HepG2 (cell line): ENCODE data around the gene SACS. TPM values are rescaled to one million over a fixed set of nuclear protein-coding genes. Genes with fewer than 3 reads are reported as not detected.

Experiments
- ERF ChIP-seq: IDR thresholded peaks from 2 replicates; pipeline ENCODE4 v1.6.1; 2018; ENCODE audit warnings: missing biosample characterization, missing genetic modification reagents
- FOXK2 ChIP-seq: fragments of 450-650 bp; IDR thresholded peaks from 2 replicates; pipeline ENCODE4 v1.6.1; 2016
- MBNL3 ChIP-seq: fragments of 250-450 bp; sonication (Bioruptor Pico); conservative IDR thresholded peaks from 2 replicates; pipeline ENCODE4 v1.8.0; 2022; ENCODE audit warnings: mild to moderate bottlenecking, inconsistent platforms
- MTF2 ChIP-seq: sonication (generic); formaldehyde crosslinking; IDR thresholded peaks from 2 replicates; pipeline ENCODE4 v1.5.0; 2020; ENCODE audit warnings: missing genetic modification reagents, borderline replicate concordance
- SKI ChIP-seq: fragments of 450-650 bp; IDR thresholded peaks from one replicate; pipeline ENCODE4 v1.6.1; 2018; ENCODE audit warnings: mild to moderate bottlenecking; ENCODE audit not compliant: partially characterized antibody
- SMC3 ChIP-seq: IDR thresholded peaks from 2 replicates; pipeline ENCODE4 v1.6.1; 2011; ENCODE audit warnings: low read length, improper control_type of control experiment
- ZFP62 ChIP-seq: sonication (generic); formaldehyde crosslinking; IDR thresholded peaks from 2 replicates; pipeline ENCODE4 v1.4.0; 2020; ENCODE audit warnings: missing genetic modification reagents
- ZNF543 ChIP-seq: sonication (generic); formaldehyde crosslinking; IDR thresholded peaks from 2 replicates; pipeline ENCODE4 v1.4.0; 2020; ENCODE audit warnings: mild to moderate bottlenecking, missing genetic modification reagents
- ZNF7 ChIP-seq: IDR thresholded peaks from 2 replicates; pipeline ENCODE4 v1.6.1; 2016; ENCODE audit warnings: missing biosample characterization, missing genetic modification reagents
- ZNF703 ChIP-seq: sonication (generic); formaldehyde crosslinking; IDR thresholded peaks from 2 replicates; pipeline ENCODE4 v1.5.1; 2020; ENCODE audit warnings: missing genetic modification reagents, mild to moderate bottlenecking, moderate library complexity, borderline replicate concordance
- ZNF775 ChIP-seq: sonication (generic); formaldehyde crosslinking; IDR thresholded peaks from 2 replicates; pipeline ENCODE4 v1.4.0; 2020; ENCODE audit warnings: missing genetic modification reagents, mild to moderate bottlenecking, moderate library complexity, borderline replicate concordance
- ZSCAN21 ChIP-seq: sonication (generic); formaldehyde crosslinking; IDR thresholded peaks from 2 replicates; pipeline ENCODE4 v1.8.0; 2022; ENCODE audit warnings: mild to moderate bottlenecking, missing genetic modification reagents, moderate library complexity, borderline replicate concordance
- polyA plus RNA-seq, 8 experiments: library from polyadenylated mRNA; depleted of rRNA in 3 of 8; stranded (reverse) in 7 of 8; unstranded in 1 of 8; fragments of >200 nt; fragmentation: Illumina TruSeq in 4 of 8; extraction: Trizol in 4 of 8; gene quantifications; 2 replicates each; pipeline versions ENCODE4 v1.2.1 to v1.2.3, GENCODE V29; 2011 to 2016; ENCODE audit warnings: low read depth in 4 of 8, missing spikeins in 1 of 8, mixed read lengths in 1 of 8; ENCODE audit not compliant: insufficient read depth in 1 of 8
- total RNA-seq, 5 experiments: library from RNA; depleted of rRNA; stranded (reverse); fragments of >200 nt; fragmentation: Illumina TruSeq; extraction: Trizol; gene quantifications; 2 replicates each; pipeline ENCODE4 v1.2.3, GENCODE V29; 2016; ENCODE audit warnings: low read depth in 1 of 5
- TF ChIP-seq, protein P1 (sequence below): IDR thresholded peaks from 2 replicates; pipeline ENCODE4 v1.6.1; 2016; ENCODE audit warnings: control low read depth
- TF ChIP-seq, protein P2 (sequence below): sonication (generic); formaldehyde crosslinking; IDR thresholded peaks from 2 replicates; pipeline ENCODE4 v1.8.1; 2023; ENCODE audit warnings: missing genetic modification reagents, inconsistent platforms, borderline replicate concordance
- TF ChIP-seq, protein P3 (sequence below), 2 experiments: fragments of 450-650 bp in 1 of 2; sonication (generic) in 1 of 2; formaldehyde crosslinking in 1 of 2; IDR thresholded peaks; 2 replicates each; pipeline versions ENCODE4 v1.6.1 to v1.8.0; 2016 to 2022; ENCODE audit warnings: antibody characterized with exemption in 1 of 2, mild to moderate bottlenecking in 1 of 2, missing genetic modification reagents in 1 of 2
- TF ChIP-seq, protein P4 (sequence below): sonication (generic); formaldehyde crosslinking; IDR thresholded peaks from 2 replicates; pipeline ENCODE4 v1.8.1; 2023; ENCODE audit warnings: mild to moderate bottlenecking, inconsistent platforms, moderate library complexity, missing genetic modification reagents, borderline replicate concordance

The SACS gene
- total and polyA plus RNA-seq, 2 of the 13 experiments (the other 11 are each of a cell fraction or from before 2014, with no cell fraction given) = 4.0 to 15.7 TPM

DNA sequence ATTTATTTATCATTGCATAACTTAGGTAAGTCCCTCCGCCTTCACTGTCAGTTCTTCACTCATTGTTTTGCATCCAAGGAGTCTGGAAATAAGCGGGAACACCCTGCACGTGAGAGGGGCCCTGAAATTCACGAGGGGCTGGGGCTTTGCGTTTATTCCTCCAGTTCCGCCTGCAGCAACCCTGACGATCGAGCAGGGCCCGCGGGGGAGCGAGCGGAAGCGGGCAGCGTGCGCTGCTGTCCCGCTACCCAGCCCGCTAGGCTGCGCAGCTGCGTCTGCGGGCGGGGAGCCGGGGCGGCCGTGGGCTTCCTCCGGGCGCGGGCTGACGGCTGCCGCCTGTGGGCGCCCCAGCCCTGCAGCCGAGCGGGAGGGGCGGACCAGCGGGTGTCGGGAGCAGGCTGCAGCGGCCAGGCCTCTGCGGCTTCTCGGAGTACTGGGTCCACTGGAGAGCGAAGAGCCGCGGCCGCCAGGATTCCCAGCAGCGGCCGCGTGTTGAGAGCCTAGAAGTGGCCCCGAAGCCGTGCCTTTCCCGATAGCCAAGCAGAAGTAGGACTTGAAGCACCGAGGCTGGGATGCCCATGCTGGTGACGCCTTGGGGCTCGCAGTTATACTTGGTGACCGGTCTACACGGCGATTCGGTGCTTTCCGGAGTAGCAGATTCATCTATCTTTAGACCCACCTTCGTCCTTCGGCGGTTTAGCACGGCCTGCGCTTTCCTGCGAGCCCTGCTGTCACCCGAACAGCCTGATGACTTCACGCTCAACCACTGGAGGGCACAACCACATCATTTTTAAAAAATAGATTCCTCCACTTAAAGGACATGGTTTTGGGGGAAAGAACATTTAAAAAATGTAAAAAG is 32.9 kb upstream of the SACS start (continued):
- TF ChIP-seq MTF2 (peak; percentile 53; the same call in 1 of the 2 replicates), FOXK2 (no peak), ERF (0 out of 2 replicates have a peak, but pooled peaks have one; percentile 17), ZNF775 (CRISPR knock-in tag) (0 out of 2 replicates have a peak, but pooled peaks have one; percentile 69), ZNF7 (CRISPR knock-in tag) (no peak), SKI (peak; percentile 37), MBNL3 (CRISPR knock-in tag) (no peak), ZNF543 (CRISPR knock-in tag) (no peak), ZSCAN21 (CRISPR knock-in tag) (no peak), ZNF703 (CRISPR knock-in tag) (0 out of 2 replicates have a peak, but pooled peaks have one; percentile 46), ZFP62 (CRISPR knock-in tag) (no peak), SMC3 (peak; percentile 48; the same call in 1 of the 2 replicates)
- TF ChIP-seq, protein P1, sequence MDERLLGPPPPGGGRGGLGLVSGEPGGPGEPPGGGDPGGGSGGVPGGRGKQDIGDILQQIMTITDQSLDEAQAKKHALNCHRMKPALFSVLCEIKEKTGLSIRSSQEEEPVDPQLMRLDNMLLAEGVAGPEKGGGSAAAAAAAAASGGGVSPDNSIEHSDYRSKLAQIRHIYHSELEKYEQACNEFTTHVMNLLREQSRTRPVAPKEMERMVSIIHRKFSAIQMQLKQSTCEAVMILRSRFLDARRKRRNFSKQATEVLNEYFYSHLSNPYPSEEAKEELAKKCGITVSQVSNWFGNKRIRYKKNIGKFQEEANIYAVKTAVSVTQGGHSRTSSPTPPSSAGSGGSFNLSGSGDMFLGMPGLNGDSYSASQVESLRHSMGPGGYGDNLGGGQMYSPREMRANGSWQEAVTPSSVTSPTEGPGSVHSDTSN = no peak
- TF ChIP-seq, protein P2, sequence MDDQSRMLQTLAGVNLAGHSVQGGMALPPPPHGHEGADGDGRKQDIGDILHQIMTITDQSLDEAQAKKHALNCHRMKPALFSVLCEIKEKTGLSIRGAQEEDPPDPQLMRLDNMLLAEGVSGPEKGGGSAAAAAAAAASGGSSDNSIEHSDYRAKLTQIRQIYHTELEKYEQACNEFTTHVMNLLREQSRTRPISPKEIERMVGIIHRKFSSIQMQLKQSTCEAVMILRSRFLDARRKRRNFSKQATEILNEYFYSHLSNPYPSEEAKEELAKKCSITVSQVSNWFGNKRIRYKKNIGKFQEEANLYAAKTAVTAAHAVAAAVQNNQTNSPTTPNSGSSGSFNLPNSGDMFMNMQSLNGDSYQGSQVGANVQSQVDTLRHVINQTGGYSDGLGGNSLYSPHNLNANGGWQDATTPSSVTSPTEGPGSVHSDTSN (CRISPR knock-in tag) = no peak
- TF ChIP-seq, protein P3, sequence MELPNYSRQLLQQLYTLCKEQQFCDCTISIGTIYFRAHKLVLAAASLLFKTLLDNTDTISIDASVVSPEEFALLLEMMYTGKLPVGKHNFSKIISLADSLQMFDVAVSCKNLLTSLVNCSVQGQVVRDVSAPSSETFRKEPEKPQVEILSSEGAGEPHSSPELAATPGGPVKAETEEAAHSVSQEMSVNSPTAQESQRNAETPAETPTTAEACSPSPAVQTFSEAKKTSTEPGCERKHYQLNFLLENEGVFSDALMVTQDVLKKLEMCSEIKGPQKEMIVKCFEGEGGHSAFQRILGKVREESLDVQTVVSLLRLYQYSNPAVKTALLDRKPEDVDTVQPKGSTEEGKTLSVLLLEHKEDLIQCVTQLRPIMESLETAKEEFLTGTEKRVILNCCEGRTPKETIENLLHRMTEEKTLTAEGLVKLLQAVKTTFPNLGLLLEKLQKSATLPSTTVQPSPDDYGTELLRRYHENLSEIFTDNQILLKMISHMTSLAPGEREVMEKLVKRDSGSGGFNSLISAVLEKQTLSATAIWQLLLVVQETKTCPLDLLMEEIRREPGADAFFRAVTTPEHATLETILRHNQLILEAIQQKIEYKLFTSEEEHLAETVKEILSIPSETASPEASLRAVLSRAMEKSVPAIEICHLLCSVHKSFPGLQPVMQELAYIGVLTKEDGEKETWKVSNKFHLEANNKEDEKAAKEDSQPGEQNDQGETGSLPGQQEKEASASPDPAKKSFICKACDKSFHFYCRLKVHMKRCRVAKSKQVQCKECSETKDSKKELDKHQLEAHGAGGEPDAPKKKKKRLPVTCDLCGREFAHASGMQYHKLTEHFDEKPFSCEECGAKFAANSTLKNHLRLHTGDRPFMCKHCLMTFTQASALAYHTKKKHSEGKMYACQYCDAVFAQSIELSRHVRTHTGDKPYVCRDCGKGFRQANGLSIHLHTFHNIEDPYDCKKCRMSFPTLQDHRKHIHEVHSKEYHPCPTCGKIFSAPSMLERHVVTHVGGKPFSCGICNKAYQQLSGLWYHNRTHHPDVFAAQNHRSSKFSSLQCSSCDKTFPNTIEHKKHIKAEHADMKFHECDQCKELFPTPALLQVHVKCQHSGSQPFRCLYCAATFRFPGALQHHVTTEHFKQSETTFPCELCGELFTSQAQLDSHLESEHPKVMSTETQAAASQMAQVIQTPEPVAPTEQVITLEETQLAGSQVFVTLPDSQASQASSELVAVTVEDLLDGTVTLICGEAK (IDR thresholded peaks at IDR 0.05) = no peak
- TF ChIP-seq, protein P3 (CRISPR knock-in tag; IDR thresholded peaks at IDR 0.05) = peak; percentile 50; the same call in 1 of the 2 replicates
- TF ChIP-seq, protein P4, sequence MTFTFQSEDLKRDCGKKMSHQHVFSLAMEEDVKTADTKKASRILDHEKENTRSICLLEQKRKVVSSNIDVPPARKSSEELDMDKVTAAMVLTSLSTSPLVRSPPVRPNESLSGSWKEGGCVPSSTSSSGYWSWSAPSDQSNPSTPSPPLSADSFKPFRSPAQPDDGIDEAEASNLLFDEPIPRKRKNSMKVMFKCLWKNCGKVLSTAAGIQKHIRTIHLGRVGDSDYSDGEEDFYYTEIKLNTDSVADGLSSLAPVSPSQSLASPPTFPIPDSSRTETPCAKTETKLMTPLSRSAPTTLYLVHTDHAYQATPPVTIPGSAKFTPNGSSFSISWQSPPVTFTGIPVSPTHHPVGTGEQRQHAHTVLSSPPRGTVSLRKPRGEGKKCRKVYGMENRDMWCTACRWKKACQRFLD (CRISPR knock-in tag) = 0 out of 2 replicates have a peak, but pooled peaks have one; percentile 57
